IPS-NIHi11 (cell line): ENCODE data around the gene SSTR4.
A peak's percentile ranks its signal among the peaks of the same experiment; 100 is the strongest.

Experiments
- DNase-seq: peaks from one replicate; pipeline ENCODE4 v3.0.0; 2012; ENCODE audit warnings: mixed read lengths, low spot score

Gene SSTR4

DNA sequence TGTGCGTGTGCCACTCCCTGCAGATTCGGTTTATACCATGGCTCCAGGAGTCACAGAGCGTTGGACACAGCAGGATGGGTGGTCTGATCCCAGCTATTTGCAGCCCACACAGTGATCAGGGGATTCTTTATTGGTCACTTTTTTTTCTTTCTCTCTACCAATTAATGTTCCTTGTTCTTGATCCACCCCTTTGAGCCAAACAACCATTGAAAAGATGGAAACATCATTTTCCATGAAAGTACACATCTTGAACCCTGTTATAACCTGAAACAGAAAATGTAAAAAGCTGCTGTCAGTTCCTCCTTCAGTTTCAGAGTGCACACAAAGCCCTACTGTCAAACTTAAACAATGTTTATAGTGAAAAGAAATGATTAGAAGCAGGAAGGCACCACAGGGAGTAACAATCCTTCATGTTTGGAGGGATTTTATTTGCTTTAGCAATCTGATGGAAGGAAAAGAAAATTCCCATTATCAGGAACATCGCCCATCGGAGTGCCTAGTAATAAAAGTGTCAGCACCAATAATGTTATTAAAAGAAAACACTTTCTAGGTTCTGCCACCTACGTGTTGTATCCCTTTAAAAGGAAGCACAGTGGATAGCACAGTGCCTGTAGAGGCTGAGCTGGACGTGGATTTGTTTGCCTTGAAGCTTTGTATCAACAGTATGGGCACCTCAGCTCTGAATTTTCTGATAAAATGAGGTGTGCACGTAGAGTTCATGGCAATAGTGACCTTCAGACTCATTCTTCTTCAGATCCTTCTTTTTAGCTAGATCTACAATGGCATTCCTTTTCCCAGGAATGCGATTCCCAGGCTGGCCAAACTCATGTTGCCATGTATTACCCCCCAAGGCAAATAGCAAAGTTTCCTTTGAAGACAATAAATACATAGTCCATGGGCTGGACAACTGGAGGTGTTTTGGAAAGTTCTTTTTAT lies 30.4 kb downstream of the SSTR4 start:
- no peak for DNase-seq

DNA sequence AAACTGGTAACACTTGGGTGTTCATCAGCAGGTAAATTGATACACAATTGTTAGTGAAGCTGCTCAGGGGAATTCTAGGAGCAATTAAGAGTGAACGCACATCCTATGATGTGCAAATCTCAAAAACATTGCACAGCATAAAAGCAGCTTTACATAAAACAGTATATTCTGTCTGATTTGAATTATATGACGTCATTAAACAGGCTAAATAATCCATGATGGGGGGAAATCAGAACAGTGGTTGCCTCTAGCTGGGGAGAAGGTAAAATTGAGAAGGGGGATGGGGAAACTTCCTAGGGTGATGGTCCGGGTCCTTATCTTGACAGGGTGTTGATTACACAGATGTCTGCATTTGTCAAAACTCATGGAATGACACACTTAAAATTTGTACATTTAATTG lies 31.7 kb downstream of the SSTR4 start:
- DNase-seq: no peak

DNA sequence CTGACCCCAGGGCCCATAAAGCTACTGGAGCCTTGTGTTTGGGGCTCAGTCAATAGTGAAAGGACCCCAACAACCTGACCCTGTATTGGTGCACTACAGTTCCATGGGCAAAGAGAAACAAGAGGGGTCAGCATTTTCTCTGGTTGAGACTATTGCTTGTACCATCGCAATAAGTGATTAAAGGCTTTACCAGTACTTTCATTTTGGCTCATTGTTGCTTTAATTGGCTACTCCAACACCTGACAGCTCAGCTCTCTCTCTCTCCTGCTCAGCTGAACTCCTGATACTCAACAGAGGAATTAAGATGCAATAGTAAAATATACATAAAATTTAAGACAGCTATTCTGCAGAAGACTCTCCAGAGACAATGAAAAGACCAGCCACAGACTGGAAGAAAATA lies 33.2 kb downstream of the SSTR4 start:
- DNase-seq: no peak

DNA sequence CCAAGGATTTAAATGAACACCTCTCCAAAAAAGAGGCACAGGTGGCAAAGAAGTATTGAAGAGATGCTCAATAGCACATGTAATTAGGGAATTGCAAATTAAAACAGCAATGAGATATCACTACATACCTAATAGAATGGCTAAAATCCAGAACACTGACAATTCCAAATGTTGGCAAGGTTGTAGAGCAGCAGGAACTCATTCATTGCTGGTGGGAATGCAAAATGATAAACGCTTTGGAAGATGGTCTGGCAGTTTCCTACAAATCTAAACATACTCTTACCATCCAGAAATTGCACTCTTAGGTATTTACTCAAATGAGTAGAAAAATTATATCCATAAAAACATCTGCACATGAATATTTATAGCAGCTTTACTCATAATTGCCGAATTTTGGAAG lies 34.0 kb downstream of the SSTR4 start:
- no peak for DNase-seq

DNA sequence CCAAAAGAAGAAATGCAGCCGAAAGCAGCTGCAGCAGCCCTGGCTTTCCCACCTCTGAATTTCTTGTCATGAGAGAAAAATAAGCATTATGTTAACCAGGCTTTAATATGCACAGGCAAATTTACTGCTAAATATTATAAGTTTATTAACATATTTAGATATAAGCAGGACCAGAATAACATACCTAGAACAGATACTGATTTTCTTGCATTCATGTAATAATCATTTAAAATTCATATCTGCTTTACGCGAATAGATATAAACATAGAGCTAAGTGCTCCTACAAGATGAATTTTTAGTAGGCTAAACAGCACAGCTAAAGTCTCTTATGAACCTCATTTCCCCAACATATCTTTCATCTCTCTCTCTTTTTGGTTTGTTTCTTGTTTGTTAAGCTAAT lies 36.3 kb downstream of the SSTR4 start:
- no peak for DNase-seq

DNA sequence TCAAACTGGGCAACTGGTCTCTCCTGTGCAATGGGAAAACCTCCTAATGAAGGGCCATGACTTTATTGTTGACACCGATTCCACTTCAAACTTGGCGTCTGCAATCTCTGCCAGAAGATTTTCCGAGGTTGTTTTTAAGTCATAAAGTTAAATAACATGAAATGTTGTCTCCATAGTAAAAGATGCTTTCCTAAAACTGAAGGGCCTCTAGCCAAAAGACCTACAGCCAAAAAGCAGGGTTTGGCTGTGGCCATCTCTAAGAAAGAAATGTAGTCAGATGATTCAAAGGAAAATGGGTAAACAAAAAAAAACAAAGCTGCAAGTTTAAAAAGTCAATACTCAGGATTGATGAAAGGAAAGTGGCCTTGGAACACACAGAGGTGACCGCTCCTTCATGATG lies 36.9 kb downstream of the SSTR4 start:
- DNase-seq: no peak

DNA sequence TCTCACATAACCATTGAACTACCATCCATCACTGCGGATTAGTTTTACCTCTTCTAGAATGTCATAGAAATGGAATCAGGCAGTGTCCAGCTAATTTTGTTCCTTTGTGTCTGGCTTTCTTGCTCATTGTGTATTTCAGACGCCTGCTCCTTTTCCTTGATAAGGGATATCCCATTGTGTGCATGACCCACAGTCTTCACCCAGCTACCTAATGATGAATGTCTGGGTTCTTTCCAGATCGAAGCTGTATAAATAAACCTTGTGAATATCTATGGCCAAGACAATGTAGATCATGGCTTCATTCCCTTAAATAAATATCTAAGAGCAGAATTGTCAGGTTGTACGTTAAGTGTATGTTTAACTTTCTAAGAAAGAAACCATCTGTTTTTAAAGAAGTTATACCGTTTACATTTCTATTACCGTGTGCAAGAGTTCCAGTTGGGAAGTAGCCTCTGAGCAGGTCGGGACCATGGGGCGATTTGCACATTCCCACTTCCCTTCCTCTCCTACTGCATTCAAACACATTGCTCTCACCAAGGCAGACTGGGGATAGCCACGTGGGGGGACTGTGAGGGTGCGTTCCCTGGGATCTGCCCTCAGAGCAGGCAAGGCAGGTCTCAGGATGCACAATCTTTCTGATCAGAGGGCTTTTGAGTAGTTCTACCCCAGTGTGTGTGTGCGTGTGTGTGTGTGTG lies 37.9 kb downstream of the SSTR4 start:
- DNase-seq: no peak

DNA sequence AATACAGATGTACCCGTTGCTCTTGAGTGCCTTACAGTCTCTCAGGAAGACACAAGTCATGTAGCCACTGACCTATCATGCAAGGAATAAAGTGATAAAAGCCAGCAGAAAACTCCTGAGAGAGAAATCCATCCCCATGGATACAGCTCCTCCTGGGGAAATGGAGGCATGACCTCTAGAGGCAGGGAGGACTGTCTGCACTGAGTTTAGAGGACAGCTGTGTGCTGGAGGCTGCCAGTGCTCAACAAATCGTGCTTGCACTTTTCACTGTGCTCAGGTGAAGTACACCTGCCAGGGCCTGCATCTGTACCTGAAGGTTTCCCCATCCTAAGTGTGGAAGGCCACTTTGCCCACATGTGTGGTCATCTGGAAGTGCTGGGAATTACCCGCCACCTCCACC lies 38.9 kb downstream of the SSTR4 start:
- no peak for DNase-seq

DNA sequence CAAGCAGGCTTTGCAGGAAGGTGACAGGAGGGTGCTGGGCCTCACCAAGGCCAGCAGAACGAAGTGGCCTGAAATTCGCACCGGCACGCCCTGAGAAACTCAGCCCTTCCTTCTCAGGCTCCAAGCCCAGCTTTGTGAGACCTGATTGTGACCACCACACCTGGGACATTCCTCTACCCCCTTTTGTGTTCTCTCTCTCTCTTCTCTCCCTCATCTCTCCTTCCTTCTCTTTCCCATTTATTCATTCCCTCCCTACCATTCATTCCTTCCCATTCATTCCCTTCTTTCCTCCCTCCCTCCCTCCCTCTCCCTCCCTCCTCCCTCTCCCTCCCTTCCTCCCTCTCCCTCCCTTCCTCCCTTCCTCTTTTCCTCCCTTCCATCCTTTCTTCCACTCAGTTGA lies 42.2 kb downstream of the SSTR4 start:
- DNase-seq: no peak

DNA sequence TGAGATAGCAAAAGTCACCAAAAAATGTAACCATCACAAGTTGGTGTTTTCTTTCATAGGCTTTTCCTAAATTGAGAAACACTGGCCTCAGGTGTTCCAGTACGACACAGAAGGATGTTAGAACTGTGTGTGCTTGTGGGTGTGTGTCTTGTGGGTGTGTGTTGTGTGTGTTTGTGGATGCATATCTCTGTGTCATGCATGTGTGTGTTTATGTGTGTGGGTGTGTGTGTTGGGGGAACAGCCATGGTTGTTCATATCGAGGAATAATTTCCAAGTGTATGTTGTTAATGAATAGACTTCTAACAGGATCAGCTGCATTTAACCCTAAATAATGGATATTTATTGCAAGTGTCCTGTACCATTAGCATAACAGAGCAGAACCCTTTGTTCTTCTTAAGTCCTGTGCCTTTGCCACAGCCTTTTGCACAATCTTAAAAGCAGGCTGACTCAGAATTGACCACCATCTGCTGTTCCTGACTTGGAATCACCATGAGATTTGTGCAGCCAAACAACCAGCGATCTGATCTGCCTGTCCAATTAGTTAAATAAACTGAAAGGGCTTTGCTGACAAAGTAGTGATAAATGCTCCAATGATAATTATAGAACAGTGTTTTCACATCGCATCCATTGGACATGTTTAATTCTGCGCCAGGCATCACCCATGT lies 43.4 kb downstream of the SSTR4 start:
- no peak for DNase-seq

DNA sequence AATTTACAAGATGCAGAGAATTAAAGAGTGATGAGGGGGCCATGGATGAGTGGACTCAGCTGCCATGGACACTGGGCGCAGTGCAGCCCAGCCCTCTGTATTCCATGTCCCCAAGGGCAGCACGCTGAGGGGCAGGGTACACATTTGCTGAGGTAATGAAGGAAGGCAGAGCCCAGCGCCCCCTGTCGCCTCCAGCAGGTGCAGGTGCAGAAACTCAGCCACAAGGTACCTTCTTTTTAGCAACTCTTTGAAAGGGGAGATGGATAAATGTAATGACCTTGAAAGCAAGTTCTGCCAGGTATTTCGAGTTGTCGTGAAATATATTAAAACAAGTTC lies 43.9 kb downstream of the SSTR4 start:
- DNase-seq: peak; percentile 58

DNA sequence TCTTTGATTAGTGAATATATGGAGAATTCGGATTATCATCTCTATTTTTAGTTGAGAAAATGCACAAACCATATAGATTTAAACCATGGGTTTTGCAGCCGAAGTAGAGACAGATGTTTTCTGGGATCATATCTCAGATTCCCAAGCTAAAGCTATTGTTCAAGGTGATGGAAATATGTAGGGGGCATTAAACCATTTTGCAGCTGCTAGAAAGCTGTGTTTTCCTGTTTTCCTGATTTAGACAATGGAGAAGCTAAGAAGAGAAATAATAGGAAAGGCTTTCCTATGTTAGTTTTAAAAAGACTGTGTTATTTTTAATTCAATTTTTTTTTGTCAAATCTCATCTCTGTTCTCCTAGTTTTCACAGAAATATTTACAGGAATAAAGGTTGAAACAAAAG lies 44.8 kb downstream of the SSTR4 start:
- no peak for DNase-seq

DNA sequence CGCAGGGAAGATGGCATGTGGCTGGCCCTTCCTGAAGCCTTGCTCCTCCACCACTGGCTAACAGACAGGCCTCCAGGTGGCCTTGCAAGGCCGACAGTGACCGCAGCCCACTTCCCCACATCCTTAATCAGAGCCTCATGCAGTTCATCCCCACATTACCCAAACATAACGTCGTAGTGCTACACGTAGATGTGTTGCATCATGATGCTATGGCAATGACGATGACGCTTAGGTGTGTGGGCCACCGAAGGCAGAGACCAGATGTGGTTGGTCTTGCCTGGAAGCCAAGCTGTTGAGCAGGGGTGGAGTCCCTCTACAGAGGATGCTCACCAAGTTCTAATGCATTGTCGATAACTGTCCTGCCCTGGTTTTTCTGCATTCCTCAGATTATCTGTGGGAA lies 45.4 kb downstream of the SSTR4 start:
- DNase-seq: no peak

DNA sequence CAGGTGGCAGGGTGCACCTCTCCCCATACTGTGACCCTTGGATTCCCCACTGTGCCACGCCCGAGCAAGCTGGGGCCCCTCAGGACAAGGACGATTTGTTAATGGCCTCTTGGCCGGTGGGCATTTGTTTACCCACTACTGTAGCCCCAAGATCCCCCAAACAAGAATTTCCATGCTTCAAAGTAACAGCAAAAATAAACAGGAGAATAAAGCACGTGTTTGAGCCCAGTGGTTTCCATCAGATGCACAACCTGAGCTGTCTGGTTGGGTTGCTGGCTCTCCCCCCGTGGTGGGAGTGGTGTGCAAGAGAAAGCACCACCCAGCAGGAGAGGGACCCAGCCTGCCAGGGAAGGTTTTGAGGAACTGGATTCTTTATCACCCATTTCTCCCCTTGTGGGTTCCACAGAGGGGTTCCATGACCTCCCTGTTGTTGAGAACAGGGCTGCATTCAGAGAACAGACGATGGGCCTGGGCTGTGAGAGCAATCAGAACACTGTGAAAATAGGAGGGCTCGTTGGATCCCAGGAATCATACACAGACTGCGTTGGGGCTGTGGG lies 46.2 kb downstream of the SSTR4 start:
- no peak for DNase-seq

DNA sequence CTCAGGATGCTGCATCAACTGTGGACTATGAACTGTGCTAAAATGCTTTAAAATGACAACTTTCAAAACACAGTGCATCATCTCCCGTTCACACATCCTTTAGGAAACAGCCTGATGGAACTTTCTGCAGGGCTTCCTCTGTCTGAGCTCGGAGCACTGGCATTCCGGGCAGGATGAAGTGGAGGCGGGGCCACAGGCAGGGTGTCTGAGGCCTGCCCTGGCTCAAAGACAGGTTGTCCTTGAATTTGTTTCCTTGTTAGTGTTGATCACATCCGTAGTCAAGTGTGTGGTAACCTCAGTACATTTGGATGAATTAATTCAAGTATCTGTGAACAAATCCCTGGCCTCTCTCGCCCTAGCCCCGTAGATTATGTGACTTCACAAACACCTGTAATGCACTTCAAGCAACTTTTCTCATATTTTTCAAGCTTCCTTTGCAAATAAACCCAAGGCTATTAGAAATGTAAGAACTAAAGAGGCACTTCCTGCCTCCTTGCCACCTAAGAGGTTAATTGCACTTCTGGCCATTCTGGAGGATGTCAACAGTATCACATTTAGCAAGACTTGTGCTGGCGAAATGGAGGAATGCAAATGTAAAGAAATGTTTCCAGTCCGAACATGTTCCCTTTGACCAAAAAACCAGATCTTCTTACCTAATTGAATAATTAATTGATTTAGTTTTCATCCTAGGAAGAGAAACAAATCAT lies 47.9 kb downstream of the SSTR4 start:
- DNase-seq: peak; percentile 43

DNA sequence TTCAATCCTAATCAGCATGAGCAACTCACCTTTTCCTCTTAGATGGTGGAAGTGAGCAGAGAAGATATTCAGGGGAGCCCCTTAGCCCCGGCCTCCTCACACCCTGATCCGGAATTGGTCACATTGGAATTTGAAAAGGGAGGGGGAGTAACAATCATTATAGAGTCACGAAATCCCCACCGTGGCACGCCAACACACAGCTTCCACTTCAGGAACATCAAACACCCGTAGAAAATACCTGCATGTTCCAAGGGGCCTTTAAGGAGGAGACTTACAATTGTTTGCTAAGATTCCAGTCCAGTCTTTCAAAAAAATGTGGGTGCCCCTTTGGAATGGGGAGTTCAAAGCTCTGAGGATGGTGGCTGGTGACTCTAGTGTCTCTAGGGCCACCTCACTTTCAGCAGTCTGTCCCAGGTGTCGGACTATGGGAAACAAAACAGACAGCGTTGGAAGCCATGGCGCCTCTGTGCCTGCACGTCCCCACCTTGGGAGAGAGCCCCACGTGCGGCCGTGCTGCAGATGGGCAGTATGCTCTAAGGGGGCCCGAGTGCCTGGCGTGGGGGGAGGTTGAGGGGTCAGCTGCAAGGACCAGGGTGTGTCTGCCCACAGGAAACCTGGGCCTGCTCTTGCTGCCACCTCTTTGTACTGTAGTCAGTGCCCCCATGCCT lies 48.6 kb downstream of the SSTR4 start:
- DNase-seq: no peak

DNA sequence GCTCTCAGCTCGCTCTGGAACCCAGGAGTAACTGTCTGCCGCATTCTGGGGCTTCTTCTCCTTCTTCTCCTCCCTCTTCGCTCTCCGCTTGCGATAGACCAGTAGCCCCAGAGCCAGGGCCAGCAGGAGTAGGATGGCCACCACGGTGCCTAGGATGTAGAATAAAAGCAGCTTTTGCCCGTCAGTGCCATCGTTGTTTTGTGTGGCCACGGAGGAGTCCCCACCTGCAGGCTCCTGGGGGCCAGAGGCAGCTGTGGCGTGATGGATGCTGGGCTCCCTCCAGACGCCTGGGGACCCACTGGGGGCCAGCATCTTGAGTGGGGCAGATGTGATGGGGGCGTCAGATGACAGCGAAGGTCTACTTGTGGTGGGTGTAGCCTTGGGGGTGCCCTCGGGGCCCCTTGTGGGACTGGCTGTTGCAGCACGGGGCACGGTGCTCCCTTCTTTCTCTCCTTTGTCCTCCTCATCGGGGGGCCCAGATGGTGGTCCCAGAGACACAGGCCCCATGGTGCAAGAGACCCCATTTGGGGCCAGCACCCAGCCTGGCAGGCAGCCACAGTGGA lies 49.3 kb downstream of the SSTR4 start:
- no peak for DNase-seq

DNA sequence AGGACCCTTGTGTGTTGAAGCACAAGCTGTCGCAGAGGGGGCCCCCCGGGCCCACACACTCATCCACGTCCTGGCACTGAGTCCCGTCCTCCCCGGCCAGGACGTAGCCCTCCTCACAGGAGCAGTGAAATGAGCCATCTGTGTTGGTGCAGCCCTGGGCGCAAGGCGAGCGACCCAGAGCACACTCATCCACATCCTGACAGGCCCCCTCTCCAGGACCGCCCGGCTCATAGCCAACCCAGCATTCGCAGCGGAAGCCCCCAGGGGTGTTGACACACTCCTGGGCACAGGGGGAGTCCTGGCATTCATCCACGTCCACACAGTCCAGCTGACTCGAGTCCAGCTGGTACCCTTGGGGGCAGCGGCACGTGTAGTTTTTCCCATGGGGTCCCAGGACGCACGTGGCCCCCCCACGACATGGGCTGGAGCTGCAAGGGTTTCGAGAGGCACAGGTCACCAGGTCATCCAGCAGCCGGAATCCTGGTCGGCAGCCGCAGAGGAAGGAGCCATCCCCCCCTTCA lies 49.8 kb downstream of the SSTR4 start:
- no peak for DNase-seq

DNA sequence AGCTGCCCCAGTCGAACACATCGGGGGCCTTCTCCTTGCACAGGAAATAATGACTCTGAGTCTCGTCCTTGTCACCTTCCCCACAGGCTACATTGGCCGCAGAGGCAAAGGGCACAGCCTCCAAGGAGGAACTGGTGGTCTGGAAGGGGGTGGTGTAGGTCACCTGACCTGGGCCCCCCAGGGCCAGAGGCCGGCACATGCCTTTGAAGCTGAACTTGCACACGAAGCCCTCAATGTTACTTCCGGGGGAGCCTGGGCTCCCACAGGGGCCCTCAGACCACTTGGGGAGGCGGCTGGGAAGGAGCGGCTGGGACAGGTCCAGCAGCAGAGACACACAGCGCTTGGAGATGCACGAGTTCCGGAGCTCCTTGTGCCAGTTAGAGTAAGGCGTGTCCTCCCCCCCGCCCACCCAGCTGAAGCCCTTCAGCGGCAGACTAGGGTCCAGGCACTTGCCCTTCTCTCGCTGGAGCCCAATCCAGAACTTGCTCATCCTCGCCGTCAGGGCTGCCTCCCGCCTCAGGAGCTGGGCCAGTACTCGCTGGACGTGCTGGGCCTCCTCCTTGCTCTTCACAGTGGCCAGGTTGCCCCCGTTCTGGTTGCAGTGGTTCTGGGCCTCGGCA lies 50.4 kb downstream of the SSTR4 start:
- no peak for DNase-seq

DNA sequence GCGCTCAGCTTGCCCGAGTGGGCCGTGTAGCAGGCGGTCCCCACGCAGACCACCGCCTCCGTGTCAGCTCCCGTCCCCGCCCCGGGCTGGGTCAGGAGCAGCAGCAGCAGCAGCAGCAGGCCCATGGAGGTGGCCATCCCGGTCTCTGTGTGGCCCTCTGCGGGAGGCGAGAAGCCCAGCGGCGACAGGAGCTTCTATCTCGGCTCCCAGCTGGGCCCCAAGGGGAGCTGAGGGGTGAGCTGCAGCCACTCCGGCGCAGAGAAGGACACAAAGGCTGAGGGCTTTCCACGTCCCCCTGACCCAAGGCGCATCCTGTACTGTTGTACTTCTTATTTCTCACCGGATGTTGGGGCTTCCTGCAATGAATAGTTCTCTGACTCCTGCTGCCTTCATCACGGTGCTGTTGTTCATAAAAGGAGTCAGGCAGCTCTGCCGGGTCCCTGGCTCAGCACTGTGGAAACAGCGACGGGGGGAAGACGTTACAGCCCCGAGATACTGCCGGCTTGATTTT lies 51.0 kb downstream of the SSTR4 start, which contains the start of gene CD93:
Gene CD93, minus strand, starts transcription at position 269 of the 511 bp plus-strand sequence. Its CDS starts 132 bp downstream, at position 137.
- DNase-seq: no peak
